Naive thymus-derived CD8-positive, alpha-beta T cell (primary cell): ENCODE results near the gene DDX27. TPM values are rescaled to one million over a fixed set of nuclear protein-coding genes. Genes with fewer than 3 reads are reported as not detected.

Experiments
- ATAC-seq, 2 donors: fragments of 150-1000 bp; cut with Tn5 transposase in 1 of 2; sonication (Bioruptor Pico), chemical (Tn5 transposase) in 1 of 2; 1 replicate in 1 of 2; 2 replicates in 1 of 2; pipeline ENCODE4 v1.10.0; 2021; ENCODE audit warnings: mild to moderate bottlenecking in 2 of 2, moderate library complexity in 2 of 2
- POLR2A ChIA-PET: fragments of 350-600 bp; sonication (Branson Sonifier 250); formaldehyde crosslinking; loops from one replicate; lab custom pipeline; 2021; ENCODE audit warnings: antibody characterized with exemption; lab: Charles Lee
- DNase-seq, 10 donors: peaks; one replicate each; pipeline versions ENCODE4 v3.0.0 to v3.0.0-alpha.2; 2020 to 2022
- H3K27ac Mint-ChIP-seq, 10 donors: one replicate each; pipeline ENCODE4 v1.8.0; 2020 to 2022; ENCODE audit warnings: mild to moderate bottlenecking in 10 of 10, mixed read lengths in 10 of 10, moderate library complexity in 4 of 10, inconsistent platforms in 1 of 10
- H3K27me3 Mint-ChIP-seq, 5 donors: one replicate each; pipeline ENCODE4 v1.8.0; 2021 to 2022; ENCODE audit warnings: mixed read lengths in 5 of 5
- H3K36me3 Mint-ChIP-seq, 3 donors: one replicate each; pipeline ENCODE4 v1.8.0; 2020 to 2022; ENCODE audit warnings: mixed read lengths in 3 of 3, mild to moderate bottlenecking in 2 of 3, inconsistent platforms in 1 of 3
- H3K4me1 Mint-ChIP-seq, 4 donors: one replicate each; pipeline ENCODE4 v1.8.0; 2021 to 2022; ENCODE audit warnings: mixed read lengths in 4 of 4
- H3K4me3 Mint-ChIP-seq, 10 donors: one replicate each; pipeline ENCODE4 v1.8.0; 2020 to 2022; ENCODE audit warnings: mild to moderate bottlenecking in 10 of 10, mixed read lengths in 10 of 10, moderate library complexity in 6 of 10, inconsistent platforms in 1 of 10
- H3K9me3 Mint-ChIP-seq, 9 donors: one replicate each; pipeline ENCODE4 v1.8.0; 2020 to 2022; ENCODE audit warnings: mixed read lengths in 9 of 9, mild to moderate bottlenecking in 3 of 9, inconsistent platforms in 1 of 9, moderate library complexity in 1 of 9
- polyA plus RNA-seq, 3 donors: library from polyadenylated mRNA; unstranded; fragments of 300-500 nt; fragmentation: Illumina TruSeq; gene quantifications; one replicate each; pipeline ENCODE4 v1.2.3, GENCODE V29; 2021
- total RNA-seq, 8 experiments: library from RNA in 2 of 8; stranded (reverse) in 2 of 8; gene quantifications; one replicate each; pipeline ENCODE4 v1.2.3 and lab custom pipeline; 2021 to 2026

Gene DDX27
- total and polyA plus RNA-seq, 5 experiments from 2014 or later = 28.4 to 65.2 (median 57.7) TPM

DNA sequence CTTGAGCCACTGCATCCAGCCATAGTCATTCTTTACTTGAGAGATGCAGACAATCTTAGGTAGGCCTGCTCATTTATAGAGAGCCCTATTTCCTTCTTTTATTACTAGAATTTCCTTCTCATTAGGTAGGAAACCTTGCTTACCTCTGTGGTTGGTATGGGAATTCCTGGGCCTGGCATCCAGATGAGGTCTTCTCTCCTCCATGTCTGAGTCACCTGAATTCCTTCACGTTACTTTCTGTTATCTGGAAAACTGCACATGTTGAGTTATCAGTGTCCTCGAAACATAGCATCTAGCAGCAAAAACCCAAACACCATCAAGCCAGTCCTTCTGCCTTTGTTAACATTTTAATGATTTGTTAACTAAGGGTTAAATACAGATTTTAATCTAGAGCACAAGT is 56.4 kb downstream of the DDX27 start:
- H3K4me3 Mint-ChIP-seq = peak overlapping the region in 8 of 10 donors; percentile 2 to 100 (median 54)
- peak overlapping the region in 7 of 10 donors; percentile 5 to 98 (median 95) for H3K27ac Mint-ChIP-seq
- ATAC-seq (no peak), DNase-seq (no peak)
- H3K36me3 Mint-ChIP-seq = peaks cover 14 to 74% (median 43%) of the 10 kb centered on the region in 3 donors
- H3K4me1 Mint-ChIP-seq = peaks cover 32 to 72% (median 66%) of the 10 kb centered on the region in 4 donors
- POLR2A ChIA-PET = interaction anchor here (0.9 to 1.6 kb wide), 3 partner anchors 15 to 44 kb away, joined by 4 to 9 read pairs (median 5); no protein-coding TSS in a partner anchor
- peaks cover 0 to 3% (median 0%) of the 10 kb centered on the region in 5 donors for H3K27me3 Mint-ChIP-seq
- peaks cover 0 to 23% (median 6%) of the 10 kb centered on the region in 9 donors for H3K9me3 Mint-ChIP-seq

DNA sequence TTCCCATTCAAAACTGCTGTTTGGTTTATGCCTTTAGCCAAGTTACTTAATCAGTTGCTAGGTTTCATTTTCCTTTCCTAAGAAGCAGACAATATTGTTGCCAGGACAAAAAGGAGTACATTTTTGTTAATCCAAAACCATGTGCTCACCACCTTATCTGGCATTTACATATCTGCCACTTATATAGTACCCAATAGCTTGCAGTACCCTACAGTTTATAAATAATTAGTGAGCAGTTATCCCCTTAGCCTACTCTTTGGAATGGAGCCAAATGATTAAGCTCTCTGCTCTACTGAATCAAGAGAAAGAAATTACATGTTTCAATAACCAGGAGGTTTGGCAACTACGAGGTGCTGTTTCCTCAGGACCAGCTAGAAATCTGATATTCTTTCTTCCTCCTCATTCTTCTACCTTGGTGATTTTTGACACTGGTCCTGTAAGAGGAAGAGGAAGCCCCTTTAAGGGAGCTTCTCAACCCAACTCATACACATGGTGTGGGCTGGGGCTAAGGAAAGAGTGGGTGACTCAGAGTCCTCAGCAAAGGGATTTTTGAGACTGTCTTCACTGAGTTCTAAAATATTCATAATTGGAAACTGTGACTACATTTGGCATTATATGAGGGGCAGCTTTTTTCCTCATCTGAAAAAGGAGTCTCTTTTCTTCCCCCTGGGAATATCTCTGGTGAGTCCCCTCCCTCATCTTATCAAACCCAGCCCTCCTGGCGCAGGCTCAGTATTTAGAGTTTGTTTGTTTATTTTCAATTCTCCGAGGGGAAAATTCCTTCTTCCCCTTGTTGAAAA is 57.1 kb downstream of the DDX27 start:
- Mint-ChIP-seq H3K36me3 (peaks cover 19 to 74% (median 43%) of the 10 kb centered on the region in 3 donors), H3K9me3 (peaks cover 0 to 30% (median 14%) of the 10 kb centered on the region in 9 donors), H3K27me3 (peaks cover 0 to 3% (median 0%) of the 10 kb centered on the region in 5 donors), H3K4me1 (peaks cover 33 to 73% (median 65%) of the 10 kb centered on the region in 4 donors), H3K4me3 (peak overlapping the region; percentile 93 to 100 (median 96)), H3K27ac (peak overlapping the region; percentile 94 to 99 (median 96))
- POLR2A ChIA-PET = interaction anchor here (0.8 to 3.9 kb wide), 11 partner anchors 8 to 62 kb away, joined by 3 to 23 read pairs (median 5); no protein-coding TSS in a partner anchor
- ATAC-seq (peak in 1 of 2 donors; percentile 34), DNase-seq (peak in 5 of 10 donors; percentile 21 to 69 (median 36))

DNA sequence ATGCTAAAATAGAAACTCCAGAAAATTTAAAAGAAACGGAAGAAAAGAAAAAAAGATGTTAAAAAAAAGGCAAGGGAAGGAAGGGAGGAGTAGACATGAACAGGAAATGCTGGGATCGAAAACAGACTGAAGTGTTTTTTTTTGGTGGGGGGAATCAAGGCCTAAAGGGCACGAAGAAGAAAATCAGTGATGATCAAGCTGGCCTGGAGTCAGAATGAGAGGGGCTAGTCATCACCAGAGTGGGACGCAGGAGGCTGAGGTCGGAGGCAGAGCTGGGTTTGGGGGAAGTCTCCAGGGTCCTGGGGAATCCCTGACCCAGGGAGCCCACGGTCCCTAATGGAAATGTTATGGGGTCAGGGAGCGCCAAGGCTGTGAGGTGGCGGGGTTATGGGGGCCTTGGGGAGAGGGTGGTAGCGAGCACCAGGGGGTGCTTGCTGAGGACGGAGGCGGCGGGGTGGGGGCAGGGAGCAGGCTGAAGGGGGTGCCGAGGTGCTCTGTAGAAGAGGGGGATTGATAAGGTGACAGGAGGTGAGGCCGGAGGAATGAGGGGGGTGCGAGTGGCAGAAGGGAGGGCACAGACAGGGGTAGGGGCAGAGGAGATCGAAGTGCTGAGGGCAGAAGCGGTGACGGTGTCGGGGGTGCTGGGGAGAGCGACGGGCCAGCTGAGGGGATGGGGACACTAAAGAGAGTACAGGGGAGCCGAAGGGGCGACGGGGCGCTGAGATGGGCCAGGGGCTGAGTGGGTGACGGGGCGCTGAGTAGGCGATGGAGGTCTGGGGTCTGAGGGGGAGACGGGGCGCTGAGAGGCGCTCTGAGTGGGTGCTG is 58.0 kb downstream of the DDX27 start:
- peaks cover 0 to 38% (median 20%) of the 10 kb centered on the region in 9 donors for H3K9me3 Mint-ChIP-seq
- peak in 6 of 10 donors; percentile 3 to 66 (median 16) for DNase-seq

DNA sequence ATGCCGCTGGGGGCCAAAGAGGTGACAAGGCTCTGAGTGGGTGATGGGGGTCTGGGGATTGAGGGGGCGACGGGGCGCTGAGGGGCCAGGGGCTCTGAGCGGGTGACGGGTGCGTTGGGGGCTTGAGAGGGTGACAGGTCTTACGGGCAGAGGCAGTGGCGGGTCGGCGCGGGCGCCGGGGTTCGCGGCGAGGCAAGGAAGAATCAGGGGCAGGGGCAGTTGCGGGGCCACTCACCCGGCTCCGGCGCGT is 58.5 kb downstream of the DDX27 start:
- POLR2A ChIA-PET = interaction anchor here (0.6 to 3.9 kb wide), 17 partner anchors 10 to 599 kb away, joined by 3 to 41 read pairs (median 4); partner anchors contain the start of gene DDX27
- Mint-ChIP-seq H3K4me1 (peaks cover 35 to 77% (median 68%) of the 10 kb centered on the region in 4 donors), H3K9me3 (peaks cover 0 to 43% (median 24%) of the 10 kb centered on the region in 9 donors), H3K27ac (peak overlapping the region; percentile 94 to 99 (median 96)), H3K4me3 (peak overlapping the region; percentile 93 to 100 (median 96)), H3K27me3 (peaks cover 0 to 3% (median 0%) of the 10 kb centered on the region in 5 donors), H3K36me3 (peaks cover 33 to 76% (median 48%) of the 10 kb centered on the region in 3 donors)
- peak in 1 of 10 donors; percentile 42 for DNase-seq
- no peak for ATAC-seq

More for the DNA sequence above, 58.0 kb downstream of the DDX27 start:
- POLR2A ChIA-PET = interaction anchor here (0.6 to 3.9 kb wide), 22 partner anchors 9 to 599 kb away, joined by 3 to 41 read pairs (median 4); partner anchors contain the start of gene DDX27
- Mint-ChIP-seq H3K27me3 (peaks cover 0 to 3% (median 0%) of the 10 kb centered on the region in 5 donors), H3K4me3 (peak overlapping the region; percentile 93 to 100 (median 96)), H3K36me3 (peaks cover 27 to 75% (median 47%) of the 10 kb centered on the region in 3 donors), H3K4me1 (peaks cover 34 to 75% (median 67%) of the 10 kb centered on the region in 4 donors), H3K27ac (peak overlapping the region; percentile 94 to 99 (median 96))
- peak in 1 of 2 donors; percentile 0 for ATAC-seq

DNA sequence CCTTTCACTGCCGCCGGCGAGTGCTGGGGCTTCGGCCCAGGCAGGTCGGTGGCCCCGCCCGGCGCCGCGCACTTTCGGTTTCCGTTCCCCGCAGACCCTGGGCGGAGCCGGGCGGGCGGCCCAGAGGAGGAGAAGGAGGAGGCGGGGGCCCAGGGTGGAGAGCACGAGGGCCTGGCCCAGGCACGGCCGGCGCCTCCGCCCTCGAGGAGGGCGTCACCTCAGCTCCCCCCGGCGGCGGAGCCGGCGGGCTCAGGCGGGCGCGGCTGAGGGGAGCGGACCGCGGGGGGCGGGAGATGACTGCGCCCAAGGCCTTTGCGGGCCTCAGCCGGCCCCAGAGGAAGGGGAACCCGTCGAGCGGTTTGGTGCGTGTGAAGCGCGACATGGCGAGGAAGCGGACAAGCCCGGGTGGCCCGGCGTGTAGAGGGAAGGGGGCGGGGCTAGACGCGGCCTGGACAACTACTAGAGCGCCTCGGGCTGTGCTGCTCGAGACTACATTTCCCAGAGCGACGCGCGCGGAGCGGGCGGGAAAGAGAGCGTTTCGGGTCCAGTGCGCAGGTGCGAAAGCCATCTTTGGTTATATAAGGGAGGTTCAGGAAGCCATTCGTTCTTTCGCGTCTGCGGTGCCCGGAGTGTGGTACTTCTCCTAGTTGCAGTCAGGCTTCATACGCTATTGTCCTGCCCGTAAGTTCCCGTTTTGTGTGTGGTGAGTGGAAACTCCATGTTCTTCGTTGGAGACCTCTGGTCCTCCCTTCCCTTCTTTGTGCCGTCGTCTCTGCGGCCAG is 59.0 kb downstream of the DDX27 start, which contains the start of gene ZNFX1:
TSS of gene ZNFX1 (minus strand) at position 22 of the 782 bp plus-strand sequence. CDS start 2,218 bp downstream, outside the sequence.
- Mint-ChIP-seq H3K27ac (peak within 1 kb of the TSS; percentile 95 to 99 (median 98)), H3K36me3 (peaks cover 38 to 76% (median 52%) of the 10 kb centered on the region in 3 donors), H3K9me3 (peaks cover 4 to 49% (median 27%) of the 10 kb centered on the region in 9 donors), H3K27me3 (peaks cover 0 to 3% (median 0%) of the 10 kb centered on the region in 5 donors), H3K4me1 (peaks cover 38 to 77% (median 71%) of the 10 kb centered on the region in 4 donors), H3K4me3 (peak within 1 kb of the TSS; percentile 93 to 100 (median 96))
- POLR2A ChIA-PET = interaction anchor here (0.6 to 3.9 kb wide), 23 partner anchors 9 to 600 kb away, joined by 3 to 41 read pairs (median 4); partner anchors contain the start of genes DDX27, SLC9A8 and STAU1
- ATAC-seq = peak; percentile 83 to 87
- DNase-seq = peak; percentile 95 to 99 (median 98)

DNA sequence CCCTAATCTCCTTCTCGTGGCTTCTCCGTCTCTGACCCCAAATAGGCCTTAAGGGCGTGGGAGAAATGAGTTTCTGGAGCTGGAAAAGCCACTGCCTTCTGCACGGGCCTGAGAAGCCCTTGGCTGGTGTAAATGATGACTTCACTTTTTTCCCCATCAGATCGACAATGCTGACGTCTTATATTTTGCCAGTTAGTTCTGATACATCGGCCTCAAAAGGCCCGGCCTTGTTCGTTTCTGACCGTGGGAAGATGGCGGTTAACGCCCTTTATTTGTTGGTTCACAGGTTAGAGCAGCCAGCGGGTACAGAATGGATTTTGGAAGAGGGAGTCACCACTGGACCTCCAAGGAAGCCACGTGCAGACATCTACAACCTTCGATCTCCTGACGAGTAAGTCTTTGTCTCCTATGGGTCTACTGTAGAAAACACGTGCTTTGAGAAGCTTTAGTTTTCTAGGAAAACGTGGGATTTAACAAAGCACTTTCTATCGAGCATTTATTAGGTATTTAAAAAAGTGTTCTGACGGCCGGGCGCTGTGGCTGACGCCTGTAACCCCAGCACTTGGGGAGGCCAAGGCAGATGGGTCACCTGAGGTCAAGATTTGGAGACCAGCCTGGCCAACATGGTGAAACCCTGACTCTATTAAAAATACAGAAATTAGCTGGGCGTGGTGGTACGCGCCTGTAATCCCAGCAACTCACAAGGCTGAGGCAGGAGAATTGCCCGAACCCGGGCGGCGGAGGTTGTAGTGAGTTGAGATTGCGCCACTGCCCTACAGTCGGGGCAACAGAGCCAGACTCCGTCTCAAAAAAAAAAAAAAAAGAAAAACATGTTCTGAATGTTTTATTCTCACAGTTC is 59.8 kb downstream of the DDX27 start:
- DNase-seq = peak in 3 of 10 donors; percentile 2 to 68 (median 28)

DNA sequence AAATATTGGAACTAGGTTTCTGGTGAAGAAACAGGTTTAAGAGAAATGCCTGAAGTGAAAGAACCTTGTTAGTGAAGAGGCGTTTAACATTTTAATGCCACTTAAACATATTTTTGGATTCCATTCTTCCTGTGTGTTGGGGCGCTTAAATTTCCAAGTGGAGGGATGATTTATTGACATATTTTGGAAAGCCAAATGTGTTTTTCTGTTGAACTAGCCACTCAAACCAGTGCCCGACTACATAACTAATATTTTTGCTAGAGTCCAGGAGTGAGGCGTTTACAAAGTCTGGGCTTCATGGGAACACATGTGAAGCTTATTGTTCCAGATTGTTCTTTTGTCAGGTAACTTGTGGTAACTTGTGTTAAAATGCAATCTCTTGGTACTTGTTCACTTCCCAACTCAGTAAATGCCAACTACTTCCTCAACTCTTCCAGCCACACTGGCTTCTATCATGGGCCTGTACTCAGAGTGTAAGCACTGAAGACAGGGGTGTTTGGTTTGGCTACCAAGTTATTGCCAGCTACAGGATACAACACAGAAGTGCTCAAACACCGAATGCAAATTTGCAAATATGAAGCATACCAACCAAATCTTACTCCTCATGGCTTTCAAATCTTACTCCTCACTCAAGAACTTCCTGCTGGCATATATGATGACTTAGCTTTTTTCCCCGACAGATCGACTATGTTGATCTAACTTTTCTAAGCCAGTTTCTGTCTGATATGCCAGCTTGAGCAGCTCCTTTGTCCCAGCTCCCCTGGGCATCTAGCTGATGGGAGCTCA is 60.7 kb downstream of the DDX27 start:
- peaks cover 52 to 80% (median 69%) of the 10 kb centered on the region in 3 donors for H3K36me3 Mint-ChIP-seq
- H3K27me3 Mint-ChIP-seq = peaks cover 0 to 3% (median 0%) of the 10 kb centered on the region in 5 donors
- H3K4me3 Mint-ChIP-seq = peak overlapping the region; percentile 93 to 100 (median 96)
- DNase-seq (no peak), ATAC-seq (no peak)
- POLR2A ChIA-PET = interaction anchor here (0.6 to 3.9 kb wide), 18 partner anchors 8 to 1778 kb away, joined by 3 to 41 read pairs (median 6); partner anchors contain the start of genes CSE1L, DDX27, NCOA3 and STAU1
- H3K4me1 Mint-ChIP-seq = peaks cover 48 to 85% (median 82%) of the 10 kb centered on the region in 4 donors
- peak overlapping the region; percentile 49 to 99 (median 97) for H3K27ac Mint-ChIP-seq
- peaks cover 10 to 65% (median 38%) of the 10 kb centered on the region in 9 donors for H3K9me3 Mint-ChIP-seq

More for the DNA sequence above, 59.8 kb downstream of the DDX27 start:
- Mint-ChIP-seq H3K27ac (peak overlapping the region; percentile 95 to 99 (median 98)), H3K4me1 (peaks cover 45 to 77% (median 76%) of the 10 kb centered on the region in 4 donors), H3K9me3 (peaks cover 10 to 57% (median 36%) of the 10 kb centered on the region in 9 donors), H3K27me3 (peaks cover 0 to 3% (median 0%) of the 10 kb centered on the region in 5 donors), H3K36me3 (peaks cover 46 to 77% (median 61%) of the 10 kb centered on the region in 3 donors), H3K4me3 (peak overlapping the region; percentile 93 to 100 (median 96))
- POLR2A ChIA-PET = interaction anchor here (0.6 to 3.9 kb wide), 24 partner anchors 9 to 1777 kb away, joined by 3 to 41 read pairs (median 4); partner anchors contain the start of genes CSE1L, DDX27, NCOA3 and SLC9A8
- ATAC-seq = no peak

DNA sequence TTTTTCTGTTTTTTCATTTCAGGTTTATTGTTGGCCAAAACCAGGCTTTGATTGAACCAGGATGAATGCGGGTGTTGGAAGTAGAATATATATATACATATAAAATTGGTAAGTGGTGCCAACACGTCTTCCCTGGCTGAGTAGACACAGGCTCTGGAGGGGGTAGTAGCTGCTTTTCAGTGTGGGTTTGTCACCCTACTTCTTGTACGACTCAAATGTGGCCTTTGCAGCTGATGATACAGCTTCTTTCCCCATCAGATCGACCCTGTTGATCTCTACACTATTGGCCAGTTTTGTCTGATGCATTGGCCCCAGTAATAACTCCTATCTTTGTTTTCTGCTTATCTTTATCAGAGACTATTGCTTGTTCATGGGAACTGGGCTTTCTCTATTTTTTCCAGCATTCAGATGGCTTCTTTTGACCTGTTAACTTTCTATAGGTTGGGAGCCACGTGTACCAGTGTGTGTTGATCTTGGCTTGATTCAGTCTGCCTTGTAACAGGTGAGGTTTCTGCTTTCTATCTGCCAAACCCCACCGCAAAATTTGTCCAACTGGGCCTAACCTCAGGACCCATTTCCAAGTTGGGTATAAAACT is 61.3 kb downstream of the DDX27 start:
- no peak for DNase-seq
- Mint-ChIP-seq H3K36me3 (peaks cover 59 to 80% (median 75%) of the 10 kb centered on the region in 3 donors), H3K4me3 (peak overlapping the region; percentile 93 to 100 (median 96)), H3K27me3 (peaks cover 0 to 3% (median 0%) of the 10 kb centered on the region in 5 donors), H3K4me1 (peaks cover 52 to 87% (median 81%) of the 10 kb centered on the region in 4 donors), H3K27ac (peak overlapping the region in 8 of 10 donors; percentile 29 to 98 (median 96)), H3K9me3 (peaks cover 10 to 72% (median 43%) of the 10 kb centered on the region in 9 donors)
- no peak for ATAC-seq
- POLR2A ChIA-PET = interaction anchor here (0.6 to 3.8 kb wide), 9 partner anchors 15 to 1239 kb away, joined by 3 to 41 read pairs (median 7); partner anchors contain the start of gene CSE1L
